Stimulated activated CD4-positive, alpha-beta T cell treated with anti-CD3 and anti-CD28 coated beads, Interleukin-15, amount 100 ng/mL, for 24 hours (primary cell): Measurements from ENCODE around the gene SIX5.
A peak's percentile ranks its signal among the peaks of the same experiment; 100 is the strongest.
"Not testable (repeated sequence)": the region's sequence is repeated elsewhere in the genome, so short reads cannot be mapped to it uniquely, and the experiment has no call there.

Experiments used
- DNase-seq: peaks from one replicate; pipeline ENCODE4 v3.0.0-alpha.2; 2020

SIX5 gene

GRCh38 chr19:45768984-45769782 is at the start of gene SIX5:
Gene SIX5 (minus strand): TSS chr19:45769252. CDS start chr19:45768844, 408 bp downstream.
- peak; percentile 97 for DNase-seq

GRCh38 chr19:45817725-45818301 is 48.8 kb upstream of the SIX5 start:
- no peak for DNase-seq

GRCh38 chr19:45817010-45817724 is 48.1 kb upstream of the SIX5 start:
- peak; percentile 98 for DNase-seq

- DNase-seq: no peak
Observed at GRCh38 chr19:45816236-45817009, 47.4 kb upstream of the SIX5 start.

- DNase-seq: no peak
Observed at GRCh38 chr19:45815481-45816216, 46.6 kb upstream of the SIX5 start.

- no peak for DNase-seq
Observed at GRCh38 chr19:45814851-45815480, 45.9 kb upstream of the SIX5 start, which contains the start of gene RSPH6A. Gene RSPH6A (minus strand): TSS chr19:45815308. CDS start chr19:45815176, 132 bp downstream.

- DNase-seq: no peak
Observed at GRCh38 chr19:45814166-45814780, 45.2 kb upstream of the SIX5 start.

GRCh38 chr19:45812297-45812696 is 43.2 kb upstream of the SIX5 start:
- no peak for DNase-seq

- no peak for DNase-seq
Observed at GRCh38 chr19:45809643-45810159, 40.6 kb upstream of the SIX5 start.

GRCh38 chr19:45805719-45806118 is 36.7 kb upstream of the SIX5 start:
- DNase-seq: no peak

GRCh38 chr19:45804959-45805230 is 35.8 kb upstream of the SIX5 start:
- DNase-seq: no peak

GRCh38 chr19:45804140-45804958 is 35.3 kb upstream of the SIX5 start:
- no peak for DNase-seq

GRCh38 chr19:45801603-45802175 is 32.6 kb upstream of the SIX5 start:
- no peak for DNase-seq

GRCh38 chr19:45800070-45800553 is 31.1 kb upstream of the SIX5 start:
- no peak for DNase-seq

GRCh38 chr19:45799541-45799940 is 30.5 kb upstream of the SIX5 start:
- DNase-seq: not testable (repeated sequence)

- peak; percentile 67 for DNase-seq
Observed at GRCh38 chr19:45798995-45799517, 30.0 kb upstream of the SIX5 start.

- DNase-seq: no peak
Observed at GRCh38 chr19:45794627-45795026, 25.6 kb upstream of the SIX5 start.

- DNase-seq: no peak
Observed at GRCh38 chr19:45793876-45794275, 24.8 kb upstream of the SIX5 start.

GRCh38 chr19:45793178-45793564 is 24.1 kb upstream of the SIX5 start:
- no peak for DNase-seq
